ENCODE measurements around the gene WDR37. TPM values are rescaled to one million over a fixed set of nuclear protein-coding genes. Genes with fewer than 3 reads are reported as not detected.
"Not testable (repeated sequence)": the region's sequence is repeated elsewhere in the genome, so short reads cannot be mapped to it uniquely, and the experiment has no call there.

The WDR37 gene
- total RNA-seq, 1 donor from 2014 or later, result 20.8 TPM

DNA sequence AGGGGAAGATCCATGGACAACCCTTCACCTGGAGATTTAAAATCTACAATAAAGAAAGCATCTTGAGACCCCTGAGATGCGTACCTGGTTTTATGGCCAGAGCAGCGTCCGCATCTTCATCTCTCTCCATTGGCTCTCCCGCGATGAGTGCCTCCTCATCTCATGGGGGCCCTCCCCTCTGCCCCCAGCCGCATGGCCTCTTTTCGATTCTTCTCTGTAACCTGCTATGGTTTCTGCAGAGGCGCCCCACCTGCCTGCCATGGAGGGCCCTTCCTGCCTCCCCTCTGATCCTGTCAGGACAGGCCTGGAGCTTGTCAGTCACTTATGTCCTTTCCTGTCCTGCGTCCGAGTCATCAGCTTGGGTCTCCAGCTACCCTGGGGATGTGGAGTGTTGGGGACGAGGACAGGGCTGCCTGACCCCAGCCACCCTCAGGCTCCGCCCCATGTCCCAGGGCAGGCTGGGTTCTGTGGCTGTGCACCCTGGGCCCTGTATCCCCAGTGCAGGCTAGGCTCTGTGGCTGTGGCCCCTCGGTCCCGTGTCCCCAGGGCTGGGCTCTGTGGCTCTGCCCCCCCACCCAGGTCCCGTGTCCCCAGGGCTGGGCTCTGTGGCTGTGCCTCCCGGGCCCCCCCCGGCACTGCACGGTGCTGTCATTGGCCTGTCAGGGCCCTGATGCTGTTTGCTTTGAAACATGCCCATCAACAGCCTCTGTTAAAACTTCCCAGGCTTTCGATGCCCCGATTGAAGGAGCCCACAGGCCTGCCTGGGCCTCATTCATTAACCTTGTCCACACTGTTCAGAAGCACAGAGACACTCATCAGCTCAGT is 99.8 kb downstream of the WDR37 start:
- DNase-seq (ENCODE audit: low spot score in 2 of 2, unreplicated experiment in 2 of 2), result no peak
- Mint-ChIP-seq H3K4me3 (no peak overlapping the region), H3K27me3 (ENCODE audit: low read depth) (peaks cover 16% of the 10 kb centered on the region), H3K9me3 (no peaks in the 10 kb centered on the region), H3K27ac (peak overlapping the region; percentile 13), H3K4me1 (peaks cover 19% of the 10 kb centered on the region), H3K36me3 (no peaks in the 10 kb centered on the region)
- TF ChIP-seq, protein P1, sequence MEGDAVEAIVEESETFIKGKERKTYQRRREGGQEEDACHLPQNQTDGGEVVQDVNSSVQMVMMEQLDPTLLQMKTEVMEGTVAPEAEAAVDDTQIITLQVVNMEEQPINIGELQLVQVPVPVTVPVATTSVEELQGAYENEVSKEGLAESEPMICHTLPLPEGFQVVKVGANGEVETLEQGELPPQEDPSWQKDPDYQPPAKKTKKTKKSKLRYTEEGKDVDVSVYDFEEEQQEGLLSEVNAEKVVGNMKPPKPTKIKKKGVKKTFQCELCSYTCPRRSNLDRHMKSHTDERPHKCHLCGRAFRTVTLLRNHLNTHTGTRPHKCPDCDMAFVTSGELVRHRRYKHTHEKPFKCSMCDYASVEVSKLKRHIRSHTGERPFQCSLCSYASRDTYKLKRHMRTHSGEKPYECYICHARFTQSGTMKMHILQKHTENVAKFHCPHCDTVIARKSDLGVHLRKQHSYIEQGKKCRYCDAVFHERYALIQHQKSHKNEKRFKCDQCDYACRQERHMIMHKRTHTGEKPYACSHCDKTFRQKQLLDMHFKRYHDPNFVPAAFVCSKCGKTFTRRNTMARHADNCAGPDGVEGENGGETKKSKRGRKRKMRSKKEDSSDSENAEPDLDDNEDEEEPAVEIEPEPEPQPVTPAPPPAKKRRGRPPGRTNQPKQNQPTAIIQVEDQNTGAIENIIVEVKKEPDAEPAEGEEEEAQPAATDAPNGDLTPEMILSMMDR (IDR thresholded peaks at IDR 0.05; ENCODE audit: unreplicated experiment), result no peak

DNA sequence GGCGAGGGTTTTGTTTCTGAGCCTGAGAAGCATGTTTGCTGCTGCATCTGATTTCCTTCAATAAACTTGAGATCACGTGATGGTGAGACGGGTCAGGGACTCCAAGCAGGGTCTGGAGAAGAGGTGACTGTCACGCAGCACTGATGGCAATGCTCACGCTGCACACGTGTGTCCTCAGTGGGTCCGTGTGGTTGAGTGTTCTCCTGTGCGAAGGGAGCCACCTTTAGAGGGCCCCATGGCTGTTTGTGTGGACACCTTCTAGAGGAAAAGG is 100.4 kb downstream of the WDR37 start:
- no peak for DNase-seq (ENCODE audit: low spot score in 2 of 2, unreplicated experiment in 2 of 2)
- no peaks in the 10 kb centered on the region for H3K9me3 Mint-ChIP-seq
- H3K4me1 Mint-ChIP-seq, result peaks cover 19% of the 10 kb centered on the region
- peaks cover 16% of the 10 kb centered on the region for H3K27me3 Mint-ChIP-seq (ENCODE audit: low read depth)
- TF ChIP-seq, protein P1 (IDR thresholded peaks at IDR 0.05; ENCODE audit: unreplicated experiment), result no peak
- H3K27ac Mint-ChIP-seq, result no peak overlapping the region
- no peak overlapping the region for H3K4me3 Mint-ChIP-seq
- no peaks in the 10 kb centered on the region for H3K36me3 Mint-ChIP-seq

GRCh38 chr10:1156921-1157614 is 100.9 kb downstream of the WDR37 start:
- Mint-ChIP-seq H3K4me1 (peaks cover 19% of the 10 kb centered on the region), H3K27ac (no peak overlapping the region), H3K27me3 (ENCODE audit: low read depth) (peaks cover 22% of the 10 kb centered on the region), H3K4me3 (no peak overlapping the region), H3K36me3 (no peaks in the 10 kb centered on the region), H3K9me3 (no peaks in the 10 kb centered on the region)
- no peak for DNase-seq (ENCODE audit: low spot score in 2 of 2, unreplicated experiment in 2 of 2)
- TF ChIP-seq, protein P1 (IDR thresholded peaks at IDR 0.05; ENCODE audit: unreplicated experiment), result no peak

- peaks cover 19% of the 10 kb centered on the region for H3K4me1 Mint-ChIP-seq
- no peaks in the 10 kb centered on the region for H3K9me3 Mint-ChIP-seq
- TF ChIP-seq, protein P1 (IDR thresholded peaks at IDR 0.05; ENCODE audit: unreplicated experiment), result no peak
- no peak overlapping the region for H3K27ac Mint-ChIP-seq
- DNase-seq (ENCODE audit: low spot score in 2 of 2, unreplicated experiment in 2 of 2), result no peak
- peaks cover 27% of the 10 kb centered on the region for H3K27me3 Mint-ChIP-seq (ENCODE audit: low read depth)
- H3K4me3 Mint-ChIP-seq, result no peak overlapping the region
- no peaks in the 10 kb centered on the region for H3K36me3 Mint-ChIP-seq
Measured at GRCh38 chr10:1157615-1157933, 101.4 kb downstream of the WDR37 start.

GRCh38 chr10:1158066-1158465 is 101.9 kb downstream of the WDR37 start:
- no peak for DNase-seq (ENCODE audit: low spot score in 2 of 2, unreplicated experiment in 2 of 2)
- no peak overlapping the region for H3K4me3 Mint-ChIP-seq
- TF ChIP-seq, protein P1 (IDR thresholded peaks at IDR 0.05; ENCODE audit: unreplicated experiment), result no peak
- no peak overlapping the region for H3K27ac Mint-ChIP-seq
- no peaks in the 10 kb centered on the region for H3K9me3 Mint-ChIP-seq
- H3K4me1 Mint-ChIP-seq, result peaks cover 19% of the 10 kb centered on the region
- peaks cover 29% of the 10 kb centered on the region for H3K27me3 Mint-ChIP-seq (ENCODE audit: low read depth)
- no peaks in the 10 kb centered on the region for H3K36me3 Mint-ChIP-seq

DNA sequence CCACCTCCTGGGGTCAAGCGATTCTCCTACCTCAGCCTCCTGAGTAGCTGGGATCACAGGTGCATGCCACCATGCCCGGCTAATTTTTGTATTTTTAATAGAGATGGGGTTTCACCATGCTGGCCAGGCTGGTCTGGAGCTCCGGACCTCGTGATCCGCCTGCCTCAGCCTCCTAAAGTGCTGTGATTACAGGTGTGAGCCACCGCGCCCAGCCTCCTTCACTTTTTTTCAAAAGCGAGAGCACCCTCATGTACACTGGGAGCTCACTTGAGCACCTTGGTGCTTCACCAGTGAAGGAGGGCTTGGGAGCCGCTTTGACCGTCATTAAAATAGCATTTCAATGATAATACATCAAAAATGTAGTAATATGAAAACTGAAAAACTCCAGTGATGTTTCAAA is 102.4 kb downstream of the WDR37 start:
- H3K9me3 Mint-ChIP-seq; H3K27ac Mint-ChIP-seq; H3K4me3 Mint-ChIP-seq; H3K36me3 Mint-ChIP-seq; DNase-seq (ENCODE audit: low spot score in 2 of 2, unreplicated experiment in 2 of 2): not testable (repeated sequence)
- Mint-ChIP-seq H3K4me1 (peaks cover 18% of the 10 kb centered on the region), H3K27me3 (ENCODE audit: low read depth) (peaks cover 31% of the 10 kb centered on the region)
